ENCODE results near the gene CARD19.

The CARD19 gene

DNA sequence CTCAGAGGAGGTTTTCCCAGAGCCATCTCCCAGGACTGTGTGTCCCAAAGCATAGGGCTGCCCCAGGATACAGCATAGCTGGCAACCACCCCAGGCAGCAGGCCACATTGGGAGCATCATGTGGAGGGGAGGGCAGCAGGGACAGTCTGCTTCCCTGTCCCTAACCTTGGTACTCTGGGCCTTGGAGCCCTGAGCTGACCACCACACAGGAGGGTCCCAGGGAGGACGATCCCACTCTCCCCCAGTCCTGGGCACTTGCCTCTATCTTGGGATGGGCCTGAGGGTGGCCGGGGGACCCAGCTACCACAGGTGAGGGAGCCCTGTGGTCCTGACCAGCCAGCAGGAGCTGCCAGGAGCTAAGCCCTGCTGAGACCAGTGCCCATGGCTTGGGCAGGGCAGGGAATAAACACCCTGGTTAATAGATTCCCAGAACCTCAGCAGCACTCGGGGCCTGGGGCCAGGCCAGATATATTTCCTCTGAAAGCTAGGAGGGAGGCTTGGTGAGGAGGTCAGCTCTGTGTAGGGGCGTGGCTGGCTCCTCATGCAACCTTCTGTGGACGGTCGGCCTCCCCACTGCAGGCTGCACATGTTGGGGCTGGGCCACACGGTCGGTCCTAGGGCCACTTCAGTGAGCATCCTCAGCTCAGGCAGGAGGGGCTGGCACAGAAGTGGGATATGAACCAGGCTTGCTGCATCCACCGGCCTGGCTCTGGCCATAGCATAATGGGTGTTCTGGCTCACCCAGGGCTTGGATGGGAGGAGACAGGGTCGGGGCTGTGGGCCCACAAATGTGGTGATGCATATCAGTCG is 33.9 kb downstream of the CARD19 start:
- H3K4me3 ChIP-seq (ENCODE audit: low read depth, low read length), result no peak overlapping the region
- TF ChIP-seq, protein P1, sequence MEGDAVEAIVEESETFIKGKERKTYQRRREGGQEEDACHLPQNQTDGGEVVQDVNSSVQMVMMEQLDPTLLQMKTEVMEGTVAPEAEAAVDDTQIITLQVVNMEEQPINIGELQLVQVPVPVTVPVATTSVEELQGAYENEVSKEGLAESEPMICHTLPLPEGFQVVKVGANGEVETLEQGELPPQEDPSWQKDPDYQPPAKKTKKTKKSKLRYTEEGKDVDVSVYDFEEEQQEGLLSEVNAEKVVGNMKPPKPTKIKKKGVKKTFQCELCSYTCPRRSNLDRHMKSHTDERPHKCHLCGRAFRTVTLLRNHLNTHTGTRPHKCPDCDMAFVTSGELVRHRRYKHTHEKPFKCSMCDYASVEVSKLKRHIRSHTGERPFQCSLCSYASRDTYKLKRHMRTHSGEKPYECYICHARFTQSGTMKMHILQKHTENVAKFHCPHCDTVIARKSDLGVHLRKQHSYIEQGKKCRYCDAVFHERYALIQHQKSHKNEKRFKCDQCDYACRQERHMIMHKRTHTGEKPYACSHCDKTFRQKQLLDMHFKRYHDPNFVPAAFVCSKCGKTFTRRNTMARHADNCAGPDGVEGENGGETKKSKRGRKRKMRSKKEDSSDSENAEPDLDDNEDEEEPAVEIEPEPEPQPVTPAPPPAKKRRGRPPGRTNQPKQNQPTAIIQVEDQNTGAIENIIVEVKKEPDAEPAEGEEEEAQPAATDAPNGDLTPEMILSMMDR (IDR thresholded peaks at IDR 0.05; ENCODE audit: insufficient read depth, low read depth, low read length, missing control alignments), result no peak
- no peak for DNase-seq (ENCODE audit: low read depth)

DNA sequence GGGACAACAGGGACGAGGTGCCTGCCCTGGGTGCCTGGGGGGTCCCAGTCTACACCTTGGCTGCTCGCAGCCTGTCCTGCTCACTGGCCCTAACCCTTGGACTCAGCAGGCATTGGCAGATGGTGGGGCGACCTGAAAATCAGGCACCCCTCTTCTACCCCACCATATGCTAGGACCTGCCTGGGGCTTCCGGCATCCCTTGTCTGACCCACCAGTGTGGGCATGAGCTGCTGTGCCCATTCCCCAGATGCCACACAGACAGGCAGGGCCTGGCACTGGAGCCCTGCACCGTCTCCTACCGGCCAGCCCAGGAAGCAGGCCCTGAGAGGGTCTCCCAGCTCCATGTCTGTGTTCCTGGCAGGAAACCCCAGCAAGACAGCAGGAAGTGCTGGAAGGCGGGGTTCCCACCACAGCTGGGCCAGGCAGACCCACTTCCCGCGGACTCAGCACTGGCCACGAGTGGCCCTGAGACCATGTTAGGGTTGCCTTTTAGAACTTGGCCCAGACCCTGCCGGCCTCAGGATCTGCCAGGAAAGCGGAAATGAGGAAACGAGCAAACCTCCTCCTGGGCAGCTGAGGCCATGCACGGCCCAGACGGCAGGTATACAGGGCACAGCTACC is 35.0 kb downstream of the CARD19 start:
- H3K4me3 ChIP-seq (ENCODE audit: low read depth, low read length), result no peak overlapping the region
- TF ChIP-seq, protein P1 (IDR thresholded peaks at IDR 0.05; ENCODE audit: insufficient read depth, low read depth, low read length, missing control alignments), result no peak
- no peak for DNase-seq (ENCODE audit: low read depth)

DNA sequence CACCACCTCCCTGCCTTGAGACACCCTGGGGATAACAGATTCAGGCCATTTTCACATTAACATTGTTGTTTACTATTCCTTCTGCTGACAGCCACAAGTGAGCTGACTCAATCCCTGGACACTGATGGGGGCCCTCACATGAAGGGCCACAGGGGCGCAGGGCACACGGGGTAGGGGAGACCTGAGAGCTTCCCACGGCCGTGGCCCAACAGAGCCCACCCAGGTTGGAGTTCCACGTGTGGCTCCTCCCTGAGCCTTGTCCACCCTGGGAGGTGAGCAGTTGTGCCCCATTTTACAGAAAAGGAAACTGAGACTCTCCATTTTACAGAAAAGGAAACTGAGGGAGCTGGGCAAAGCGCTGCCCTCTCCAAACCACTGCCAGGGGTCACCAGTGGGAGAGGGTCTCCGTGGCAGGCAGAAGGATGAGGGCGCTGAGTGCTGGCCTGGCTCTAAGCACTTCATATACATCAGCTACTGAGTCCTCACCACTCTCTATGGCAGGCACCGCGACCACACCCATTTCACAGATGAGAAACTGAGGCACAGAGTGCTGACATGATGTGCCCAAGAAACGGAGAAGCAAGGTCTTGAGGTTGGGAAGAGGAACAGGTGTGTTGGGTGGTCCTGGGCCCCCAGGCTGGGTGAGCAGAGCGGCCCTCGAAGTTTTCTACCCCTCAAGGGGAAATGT is 35.7 kb downstream of the CARD19 start:
- DNase-seq (ENCODE audit: low read depth), result no peak
- TF ChIP-seq, protein P1 (IDR thresholded peaks at IDR 0.05; ENCODE audit: insufficient read depth, low read depth, low read length, missing control alignments), result no peak
- H3K4me3 ChIP-seq (ENCODE audit: low read depth, low read length), result no peak overlapping the region

DNA sequence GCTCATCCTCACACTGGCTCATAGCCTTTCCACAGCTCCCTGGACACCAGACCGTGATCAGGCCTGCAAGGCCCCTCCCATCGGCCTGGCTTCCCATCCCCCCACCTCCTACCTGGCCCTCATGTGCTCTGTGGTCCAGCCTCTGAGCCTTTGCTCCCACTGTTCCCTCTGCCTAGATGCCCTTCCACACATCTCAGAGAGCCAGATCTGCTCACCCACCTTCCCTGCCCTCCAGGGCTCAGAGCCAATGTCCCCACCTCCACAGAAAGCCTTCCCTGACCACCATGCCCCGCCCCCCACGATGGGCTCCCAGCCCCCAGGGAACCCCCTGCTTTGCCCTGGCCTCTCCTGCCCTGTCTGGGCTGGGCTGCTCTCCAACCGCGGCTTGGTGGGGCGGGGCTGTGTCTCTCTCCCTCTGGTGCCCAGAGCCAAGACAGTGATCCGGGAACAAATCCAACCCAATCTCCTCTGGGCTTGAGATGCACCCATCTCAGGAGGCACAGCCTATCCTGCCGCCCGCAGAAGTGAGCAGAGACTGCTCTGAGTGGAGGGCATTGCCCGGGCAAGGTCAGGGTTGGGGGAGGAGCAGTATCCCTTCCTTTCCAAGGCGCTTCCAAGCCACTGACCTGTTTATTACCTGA is 36.4 kb downstream of the CARD19 start:
- no peak for DNase-seq (ENCODE audit: low read depth)
- peak overlapping the region; percentile 76 for H3K4me3 ChIP-seq (ENCODE audit: low read depth, low read length)
- TF ChIP-seq, protein P1 (IDR thresholded peaks at IDR 0.05; ENCODE audit: insufficient read depth, low read depth, low read length, missing control alignments), result no peak

DNA sequence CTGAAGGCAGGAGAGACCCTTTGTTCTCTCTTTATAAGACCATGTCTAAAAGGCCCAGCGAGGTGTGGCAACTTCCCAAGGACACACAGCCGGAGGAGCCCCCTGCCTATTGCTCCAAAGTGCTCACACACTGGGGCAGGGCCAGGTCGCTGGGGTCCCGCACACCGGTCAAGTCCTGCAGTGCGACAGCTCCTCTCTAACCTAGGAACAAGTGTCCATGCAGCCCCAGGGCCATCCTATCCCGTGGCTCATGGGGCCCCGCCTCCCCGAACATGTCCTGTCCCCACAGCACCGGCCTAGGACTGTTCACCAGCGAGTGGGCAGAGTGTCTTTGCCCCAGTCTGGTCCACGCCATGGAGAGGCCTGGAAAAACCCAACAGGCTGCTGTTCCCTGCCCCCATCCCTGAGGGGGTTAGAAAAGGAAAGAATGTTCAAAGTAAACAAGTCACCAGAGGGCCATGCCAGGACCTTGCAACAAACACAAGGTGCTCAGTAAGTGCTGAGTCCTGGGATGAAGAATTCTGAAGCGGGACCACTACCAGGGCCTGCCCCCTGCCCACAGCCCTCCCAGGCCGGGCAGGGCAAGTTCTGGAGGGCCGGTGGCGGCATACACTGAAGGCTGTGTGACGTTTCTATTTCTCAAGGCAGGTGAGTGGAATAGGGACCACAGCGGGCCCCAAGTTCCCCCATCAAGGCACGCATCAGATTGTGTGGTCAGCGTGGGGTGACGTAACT is 37.1 kb downstream of the CARD19 start:
- peak overlapping the region; percentile 76 for H3K4me3 ChIP-seq (ENCODE audit: low read depth, low read length)
- peak; percentile 74 for DNase-seq (ENCODE audit: low read depth)
- TF ChIP-seq, protein P1 (IDR thresholded peaks at IDR 0.05; ENCODE audit: insufficient read depth, low read depth, low read length, missing control alignments), result no peak

DNA sequence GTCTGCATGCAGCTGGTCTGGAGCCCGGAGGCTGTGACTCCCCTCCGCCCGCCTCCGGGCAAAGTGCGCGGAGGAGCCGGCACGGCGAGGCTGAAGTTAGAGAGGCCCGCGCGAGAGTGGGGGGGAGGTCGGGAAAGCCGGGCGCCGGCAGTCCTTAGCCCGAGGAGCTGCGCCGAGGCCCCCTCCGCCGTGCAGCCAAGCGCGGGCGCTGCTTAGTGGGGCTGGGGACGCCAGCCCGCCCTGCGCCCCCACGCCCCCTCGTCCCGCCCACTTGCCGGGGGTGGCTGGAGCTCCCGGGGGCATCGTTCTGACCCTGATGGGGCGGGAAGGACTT is 37.6 kb downstream of the CARD19 start:
- H3K4me3 ChIP-seq (ENCODE audit: low read depth, low read length), result peak overlapping the region; percentile 76
- no peak for DNase-seq (ENCODE audit: low read depth)
- TF ChIP-seq, protein P1 (IDR thresholded peaks at IDR 0.05; ENCODE audit: insufficient read depth, low read depth, low read length, missing control alignments), result no peak

All from GM12865 (cell line).